ENCODE measurements around the gene DEGS2.

DEGS2 gene

GRCh38 chr14:100147691-100148464 is 11.6 kb downstream of the DEGS2 start:
- DNase-seq: no peak

GRCh38 chr14:100147181-100147631 is 12.2 kb downstream of the DEGS2 start:
- DNase-seq: no peak

DNA sequence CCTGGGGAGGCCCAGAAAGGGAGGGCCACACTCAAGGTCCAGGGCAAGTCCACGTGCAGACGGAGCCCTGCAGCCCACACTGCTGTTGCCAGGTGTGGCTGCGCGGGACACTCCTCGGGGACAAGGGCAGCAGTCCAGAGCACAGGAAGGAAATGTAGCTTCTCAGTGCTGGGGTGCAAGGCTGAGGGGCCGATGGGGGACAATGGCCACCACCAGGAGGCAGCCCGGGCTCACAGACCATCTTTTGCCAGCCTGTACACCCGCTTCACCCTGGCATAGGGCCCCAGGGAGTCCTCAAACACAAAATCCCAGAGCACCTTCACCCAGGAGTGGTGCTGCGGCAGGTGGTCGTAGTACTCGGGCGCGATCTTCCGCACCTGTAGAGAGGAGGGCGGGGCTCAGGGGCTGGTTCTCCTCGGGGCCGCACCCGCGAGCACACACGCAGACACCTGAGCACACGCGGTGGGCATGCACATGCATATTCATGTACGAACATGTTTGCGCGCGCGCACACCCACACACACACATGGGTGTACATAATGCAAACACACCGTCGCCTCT is 12.8 kb downstream of the DEGS2 start:
- DNase-seq: no peak

GRCh38 chr14:100145682-100146464 is 13.6 kb downstream of the DEGS2 start:
- no peak for DNase-seq

DNA sequence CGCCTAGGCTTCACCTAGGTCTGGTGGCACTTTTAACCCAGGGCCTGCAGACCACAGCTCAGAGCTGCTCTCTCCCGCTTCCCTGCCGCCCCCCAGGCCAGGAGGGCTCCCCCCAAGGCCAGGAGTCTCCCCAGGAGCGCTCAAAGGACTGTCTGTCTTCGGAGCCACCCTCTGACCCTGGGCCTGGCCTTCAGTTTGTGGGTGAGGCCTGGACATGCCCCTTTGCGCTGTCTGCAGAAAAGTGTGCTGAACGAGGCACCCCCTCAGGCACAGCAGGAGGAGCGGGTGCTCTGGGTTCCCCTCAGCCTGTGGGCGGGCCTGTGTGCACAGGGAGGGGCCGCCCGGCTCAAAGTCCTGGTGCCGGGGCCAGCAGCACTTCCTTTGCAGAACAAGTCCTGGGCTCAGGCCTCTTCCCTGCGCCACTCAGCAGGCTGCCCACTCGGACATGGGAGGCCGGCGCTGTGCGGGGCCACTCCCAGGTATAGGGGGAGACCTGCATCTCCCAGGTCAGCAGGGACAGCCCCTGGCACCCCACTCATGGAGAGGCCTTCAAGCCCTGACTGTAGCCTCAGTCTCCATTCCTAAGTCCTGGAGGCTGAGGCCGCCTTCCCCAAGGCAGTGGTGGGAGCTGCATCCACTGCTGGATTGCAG is 14.3 kb downstream of the DEGS2 start:
- no peak for DNase-seq

GRCh38 chr14:100144645-100144995 is 14.8 kb downstream of the DEGS2 start:
- no peak for DNase-seq

DNA sequence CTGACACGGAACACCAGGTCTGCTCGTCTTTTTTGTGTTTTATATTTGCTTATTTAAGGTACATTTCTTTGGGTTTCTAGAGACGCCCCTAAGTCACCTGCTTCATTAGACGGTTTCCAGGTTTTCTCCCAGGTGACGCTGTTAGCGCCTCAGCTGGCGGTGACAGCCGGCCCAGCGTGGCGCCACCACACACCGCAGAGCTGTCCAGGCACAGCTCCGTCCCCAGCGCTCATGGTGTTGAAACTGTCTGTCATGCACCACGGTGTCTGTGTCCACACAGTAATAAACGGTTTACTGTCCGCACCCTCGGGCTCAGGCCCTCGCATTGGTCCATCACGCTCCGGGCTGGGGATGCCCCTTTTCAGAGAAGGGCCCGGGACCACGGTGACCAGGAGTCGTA is 15.5 kb downstream of the DEGS2 start:
- no peak for DNase-seq

GRCh38 chr14:100143523-100143922 is 15.9 kb downstream of the DEGS2 start:
- no peak for DNase-seq

GRCh38 chr14:100142073-100143040 is 17.1 kb downstream of the DEGS2 start:
- no peak for DNase-seq

GRCh38 chr14:100141098-100141497 is 18.3 kb downstream of the DEGS2 start:
- DNase-seq: no peak

- no peak for DNase-seq
Measured at GRCh38 chr14:100140452-100141078, 18.9 kb downstream of the DEGS2 start.

DNA sequence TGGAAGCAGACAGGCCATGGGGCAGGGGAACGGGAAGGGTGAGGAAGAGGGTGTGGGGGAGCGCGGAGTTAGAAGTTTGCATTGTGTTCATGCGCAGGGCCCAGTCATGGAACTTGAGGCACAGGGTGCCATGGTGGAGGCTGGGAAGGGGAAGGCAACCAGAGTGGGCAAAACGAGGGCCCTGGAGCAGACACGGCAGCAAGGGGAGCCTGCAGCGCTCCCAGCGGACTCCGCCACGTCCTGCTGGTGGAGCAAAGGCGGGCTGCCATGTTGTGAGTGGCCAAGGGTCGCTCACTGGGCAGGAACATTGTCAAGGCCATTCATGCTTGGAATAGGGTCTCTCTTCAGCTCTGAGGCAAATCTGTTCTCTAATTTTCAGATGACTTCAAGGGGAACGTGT is 20.5 kb downstream of the DEGS2 start:
- DNase-seq: no peak

DNA sequence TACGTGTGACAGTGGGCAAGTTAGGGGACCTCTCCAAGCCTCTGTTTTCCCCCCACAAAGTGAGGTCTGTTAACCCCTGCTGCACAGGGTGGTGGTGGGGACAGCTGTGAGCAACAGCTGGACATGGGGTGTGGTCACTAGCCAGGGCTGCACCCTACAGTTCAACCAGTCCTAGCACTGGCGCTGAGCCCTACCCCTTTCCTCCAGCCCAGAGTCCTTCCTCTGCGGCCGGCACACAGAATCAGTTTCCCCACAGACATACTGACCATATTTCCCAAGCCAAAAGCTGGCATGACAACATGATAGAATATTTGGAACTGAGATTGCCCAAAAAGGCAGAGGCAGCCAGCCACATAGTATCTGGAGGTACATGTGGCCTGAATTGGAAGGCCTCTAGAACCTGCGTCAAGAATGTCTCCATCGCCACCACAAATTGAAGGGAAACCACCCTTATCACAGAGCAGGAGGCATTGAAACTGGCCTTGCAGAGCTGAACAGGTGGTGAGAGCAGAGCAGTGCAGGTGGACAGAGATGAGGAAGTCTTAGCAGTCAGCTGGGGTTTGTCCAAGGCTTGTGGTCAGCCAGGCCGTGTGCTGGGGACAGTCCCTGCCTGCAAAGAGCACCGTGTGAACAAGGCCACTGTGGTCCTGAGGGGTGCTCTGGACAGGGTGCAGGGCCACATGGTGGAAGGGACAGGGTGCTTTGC is 21.2 kb downstream of the DEGS2 start:
- DNase-seq: no peak

DNA sequence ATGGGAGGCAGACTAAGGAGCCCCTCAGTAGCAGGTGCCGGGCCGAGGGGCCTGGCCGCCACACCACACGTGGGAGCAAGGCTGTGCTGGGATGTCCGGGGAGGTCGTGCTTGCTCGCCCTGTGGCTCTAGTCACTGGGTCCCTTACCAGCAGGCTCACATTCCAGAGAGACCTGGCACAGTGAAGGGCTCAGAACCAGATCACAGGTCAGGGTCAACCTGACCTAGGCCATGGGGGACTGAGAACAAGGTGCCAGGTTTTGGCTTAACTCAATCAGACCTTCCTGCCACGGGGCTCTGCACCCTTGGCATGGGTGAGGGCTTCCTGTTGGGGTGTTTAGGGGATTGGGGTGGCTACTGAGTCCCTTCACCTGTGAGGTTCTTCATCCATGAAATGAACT is 22.3 kb downstream of the DEGS2 start:
- DNase-seq: no peak

- no peak for DNase-seq
Measured at GRCh38 chr14:100135784-100136183, 23.7 kb downstream of the DEGS2 start.

DNA sequence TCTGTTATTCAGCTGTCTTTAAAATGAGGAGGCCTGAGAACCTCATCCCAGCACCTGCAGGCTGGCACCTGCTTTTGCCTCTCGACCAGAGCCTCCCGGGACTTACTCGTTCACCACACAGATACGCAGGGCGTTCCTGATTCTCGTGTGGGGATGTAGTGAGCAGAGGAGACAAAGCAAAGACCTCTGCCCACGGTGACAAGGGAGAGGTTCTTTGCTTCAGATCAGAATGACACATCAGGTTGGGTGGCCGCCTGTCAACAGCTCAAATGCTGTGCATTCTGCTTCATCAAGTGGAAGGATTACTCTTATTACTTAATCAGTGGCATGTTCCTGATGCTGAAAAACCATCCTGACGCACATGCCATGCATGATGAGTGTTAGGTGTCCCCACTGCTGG is 24.4 kb downstream of the DEGS2 start:
- DNase-seq: no peak

DNA sequence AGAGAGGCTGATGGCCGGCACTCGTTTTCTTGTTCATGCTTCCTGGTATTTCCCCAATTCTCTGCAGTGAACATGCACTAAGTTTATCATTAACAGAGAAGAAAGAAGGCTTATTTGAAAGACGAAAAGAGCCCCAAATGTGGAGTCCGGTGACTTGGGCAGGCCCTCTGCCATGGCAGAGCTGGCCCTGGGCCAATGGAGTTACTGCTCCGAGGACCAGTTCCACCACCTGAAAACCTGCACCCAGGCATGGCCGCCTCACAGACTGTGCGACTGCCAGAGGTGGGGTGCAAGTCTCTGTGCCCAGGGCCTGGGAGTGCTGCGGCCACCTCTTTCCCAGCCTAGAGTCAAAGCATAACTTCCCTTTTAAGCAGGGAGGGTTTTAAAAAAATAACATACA is 24.9 kb downstream of the DEGS2 start:
- DNase-seq: no peak

DNA sequence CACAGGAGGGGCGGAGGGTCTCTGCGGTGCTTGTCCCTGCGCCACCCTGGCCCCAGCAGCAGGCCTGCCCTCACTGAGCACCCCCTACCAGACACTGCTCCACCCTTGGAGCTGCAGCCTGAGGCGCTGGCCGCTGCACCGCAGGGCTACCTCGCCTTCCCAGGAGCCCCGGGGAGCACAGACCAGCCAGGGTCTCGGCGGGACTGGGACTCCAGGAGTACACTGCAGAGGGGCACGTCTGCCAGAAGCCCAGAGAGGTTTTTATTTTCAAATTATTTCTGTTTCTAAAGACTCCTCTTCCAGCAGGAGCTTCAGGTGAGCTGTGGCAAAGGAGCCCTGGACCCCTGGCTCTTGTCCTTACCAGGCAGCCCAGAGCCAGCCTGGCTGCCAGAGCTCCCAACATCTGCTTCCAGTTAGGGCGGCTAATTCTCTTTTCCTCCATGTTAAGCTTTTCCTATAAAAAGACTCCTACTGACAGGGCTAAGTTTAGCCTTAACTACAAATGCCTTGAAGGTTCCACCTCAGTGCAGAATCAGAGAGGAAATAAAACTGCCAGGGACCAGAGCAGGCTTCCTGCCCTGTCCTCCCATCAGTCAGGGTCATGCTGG is 26.4 kb downstream of the DEGS2 start:
- no peak for DNase-seq

DNA sequence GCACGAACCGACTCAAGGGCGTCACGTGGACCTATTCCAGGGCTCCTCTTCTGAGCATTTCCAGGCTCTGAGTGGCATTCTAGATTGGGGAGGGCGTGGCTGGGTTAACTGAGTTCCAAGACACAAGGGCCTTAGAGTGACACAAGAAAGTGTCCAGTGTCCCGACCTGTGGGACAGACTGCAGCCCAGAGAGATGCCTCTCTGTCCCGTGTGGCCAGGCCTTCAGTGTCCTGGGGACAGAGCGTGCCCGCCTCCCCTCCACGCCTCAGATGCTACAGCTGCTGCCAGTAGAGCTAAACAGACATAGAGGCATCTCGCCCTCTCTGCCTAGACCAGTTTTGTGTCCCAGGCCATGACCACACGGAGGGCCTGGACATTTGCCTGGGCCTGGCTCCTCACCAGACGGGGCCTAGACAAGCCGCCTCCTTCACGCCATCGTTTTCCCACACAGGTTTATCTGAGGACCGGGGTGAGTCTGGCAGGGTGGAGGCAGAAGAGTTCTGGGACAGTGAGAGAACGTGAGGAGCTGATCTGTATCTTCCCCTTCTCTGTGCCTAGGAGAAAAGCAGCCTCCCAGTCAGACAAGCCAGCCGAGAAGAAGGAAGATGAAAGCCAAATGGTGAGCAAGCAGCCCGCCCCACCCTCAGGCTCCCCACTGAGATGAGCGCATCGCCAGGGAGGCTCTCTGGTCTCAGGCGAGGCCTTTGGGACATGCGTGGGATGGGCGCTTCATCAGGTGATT is 27.1 kb downstream of the DEGS2 start:
- no peak for DNase-seq

GRCh38 chr14:100131181-100131580 is 28.3 kb downstream of the DEGS2 start:
- no peak for DNase-seq

Data from EL (cell line).